Jurkat, Clone E6-1 (cell line): ENCODE results near the gene RAC3.

Source experiments
- DNase-seq: peaks from one replicate; pipeline ENCODE4 v3.0.0-alpha.2; 2011; ENCODE audit warnings: low read depth, low spot score
- H3K4me3 ChIP-seq: 2 replicates; pipeline ENCODE4 v1.5.1; 2011; ENCODE audit warnings: mild to moderate bottlenecking, low read length, control low read depth, moderate library complexity

Gene RAC3

DNA sequence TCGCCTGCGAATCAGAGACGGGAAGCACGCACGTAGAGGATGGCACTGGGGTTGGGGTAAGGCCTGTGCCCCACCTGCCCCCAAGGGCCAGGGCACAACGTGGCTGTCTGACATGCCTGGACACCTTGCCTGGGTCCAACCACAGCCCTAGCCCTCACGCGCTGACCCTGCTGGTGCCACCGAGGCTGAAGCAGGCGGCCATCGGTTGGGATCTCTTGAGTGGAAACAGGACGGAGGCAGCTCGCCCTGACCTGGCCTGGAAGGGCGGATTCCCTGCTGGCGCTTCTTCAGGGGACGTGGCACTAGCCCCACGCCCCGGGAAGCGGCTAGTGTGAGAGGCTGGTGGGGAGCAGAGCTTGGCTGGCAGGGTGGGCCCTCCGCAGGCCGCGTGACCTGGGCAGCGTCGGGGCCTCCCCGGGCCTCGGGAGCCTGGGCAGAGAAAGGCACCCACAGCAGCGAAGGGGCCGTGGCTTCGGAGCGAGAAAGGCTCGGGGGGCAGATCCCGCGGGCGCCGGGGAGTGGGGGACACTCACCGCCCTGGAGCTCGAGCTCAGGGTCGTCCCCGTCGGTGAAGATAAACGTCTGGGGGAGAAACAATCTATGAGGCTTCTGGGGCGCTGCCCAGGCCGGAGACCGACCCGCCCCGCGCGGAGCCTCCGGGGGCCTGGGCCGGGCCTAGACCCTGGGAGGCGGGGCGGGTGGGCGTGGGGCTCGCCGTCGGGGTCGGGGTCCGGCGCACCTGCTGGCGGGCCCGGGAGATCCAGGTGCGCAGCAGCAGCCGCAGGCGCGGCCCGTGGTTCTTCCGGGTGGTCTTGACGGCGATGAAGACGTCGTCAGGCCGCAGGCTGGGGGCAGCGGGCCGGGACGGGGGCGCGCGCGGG is 19.5 kb downstream of the RAC3 start:
- H3K4me3 ChIP-seq: peak overlapping the region; percentile 55
- no peak for DNase-seq

DNA sequence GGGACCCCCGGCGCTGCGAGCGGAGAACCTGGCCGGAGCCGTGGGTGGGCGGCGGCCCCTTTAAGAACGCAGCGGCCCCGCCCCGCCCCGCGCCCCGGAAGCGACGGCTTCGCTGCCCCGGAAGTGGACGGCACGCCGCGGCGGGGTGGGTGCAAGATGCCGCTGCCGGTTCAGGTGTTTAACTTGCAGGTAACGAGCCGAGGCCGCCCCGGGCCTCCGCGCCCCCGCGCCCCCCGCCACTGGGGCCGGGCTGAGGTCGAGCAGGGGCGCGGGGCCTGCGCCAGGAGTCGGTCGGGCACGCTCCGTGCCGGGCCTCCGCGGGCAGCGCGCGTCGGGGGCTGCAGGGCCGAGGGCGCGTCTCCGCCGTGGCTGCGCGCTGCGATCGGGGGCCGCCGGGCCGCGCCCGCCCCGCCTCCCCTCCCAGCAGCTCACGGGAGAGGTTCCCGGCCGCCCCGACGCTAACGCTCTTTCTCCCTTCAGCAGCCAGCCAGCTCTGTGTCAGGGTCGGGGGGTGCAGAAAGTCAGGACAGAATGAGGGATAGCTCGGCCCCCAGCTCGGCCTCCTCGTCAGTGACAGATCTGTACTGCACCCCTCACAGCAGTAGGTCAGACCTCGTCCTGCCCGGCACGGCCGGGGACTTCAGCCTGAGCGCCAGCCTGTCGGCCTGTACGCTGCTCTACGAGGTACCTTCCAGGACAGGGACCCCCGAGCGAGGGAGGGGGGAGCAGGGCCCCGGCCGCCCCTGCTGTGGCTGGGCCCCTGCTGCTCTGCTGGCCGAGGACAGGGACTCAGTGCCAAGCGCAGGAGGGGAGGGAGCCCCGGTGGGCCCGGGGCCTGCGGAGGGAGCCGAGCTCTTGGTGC is 20.5 kb downstream of the RAC3 start, which contains the start of the genes GPS1 and RFNG:
Gene GPS1 (plus strand): TSS at position 123 of the 862 bp plus-strand sequence. CDS start 34 bp downstream, at position 157.
Gene RFNG (minus strand): TSS at position 36 of the 862 bp plus-strand sequence. CDS start 45 bp downstream, outside the sequence.
- H3K4me3 ChIP-seq: peak within 1 kb of the TSS; percentile 81
- peak; percentile 38 for DNase-seq

GRCh38 chr17:82052638-82053059 is 21.2 kb downstream of the RAC3 start:
- DNase-seq: no peak
- H3K4me3 ChIP-seq: peak overlapping the region; percentile 81

DNA sequence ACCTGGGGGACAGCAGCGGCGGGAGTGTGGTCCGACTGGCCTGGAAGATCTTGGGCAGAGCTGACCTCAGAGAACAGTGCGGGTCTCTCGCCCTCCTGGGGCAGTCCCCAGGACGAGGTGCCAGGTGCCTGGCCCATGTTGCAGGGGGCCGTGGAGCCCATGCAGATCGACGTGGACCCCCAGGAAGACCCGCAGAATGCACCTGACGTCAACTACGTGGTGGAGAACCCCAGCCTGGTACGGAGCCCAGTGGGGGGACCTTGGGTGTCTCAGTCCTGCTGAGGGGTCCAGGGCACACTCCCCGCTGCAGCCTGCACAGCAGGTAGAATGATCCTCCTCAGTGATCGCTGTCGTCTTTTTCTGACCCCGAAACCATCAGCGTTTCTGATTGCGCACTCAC is 21.7 kb downstream of the RAC3 start:
- peak overlapping the region; percentile 81 for H3K4me3 ChIP-seq
- no peak for DNase-seq

DNA sequence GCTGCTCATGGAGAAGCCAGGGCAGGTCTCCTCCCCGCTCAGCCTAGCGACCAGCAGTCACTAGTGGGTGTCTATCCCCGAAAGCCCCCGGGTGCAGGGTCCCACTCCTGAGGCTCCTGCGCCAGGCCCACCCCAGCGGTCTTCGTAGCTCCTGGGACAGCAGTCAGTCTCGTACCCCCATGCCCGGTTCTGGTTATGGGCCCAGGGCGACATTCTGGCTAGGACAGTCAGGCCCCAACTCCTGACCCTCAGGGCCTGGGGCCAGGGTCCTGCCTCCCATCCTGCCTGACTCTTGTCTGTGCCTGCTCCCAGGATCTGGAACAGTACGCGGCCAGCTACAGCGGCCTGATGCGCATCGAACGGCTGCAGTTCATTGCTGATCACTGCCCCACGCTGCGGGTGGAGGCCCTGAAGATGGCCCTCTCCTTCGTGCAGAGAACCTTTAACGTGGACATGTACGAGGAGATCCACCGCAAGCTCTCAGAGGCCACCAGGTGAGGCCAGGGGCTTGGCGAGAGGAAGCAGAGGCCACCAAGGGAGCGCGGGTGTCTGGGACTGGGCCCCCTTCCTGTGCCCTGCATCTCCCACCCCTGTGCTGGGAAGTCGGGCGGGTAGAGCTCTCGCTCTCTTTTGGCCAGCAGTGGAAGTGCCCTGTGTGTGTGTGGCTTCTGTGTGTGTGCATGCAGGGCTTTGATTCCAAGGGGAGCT is 22.2 kb downstream of the RAC3 start:
- no peak for DNase-seq
- no peak overlapping the region for H3K4me3 ChIP-seq

GRCh38 chr17:82054351-82055022 is 23.0 kb downstream of the RAC3 start:
- H3K4me3 ChIP-seq: no peak overlapping the region
- no peak for DNase-seq

DNA sequence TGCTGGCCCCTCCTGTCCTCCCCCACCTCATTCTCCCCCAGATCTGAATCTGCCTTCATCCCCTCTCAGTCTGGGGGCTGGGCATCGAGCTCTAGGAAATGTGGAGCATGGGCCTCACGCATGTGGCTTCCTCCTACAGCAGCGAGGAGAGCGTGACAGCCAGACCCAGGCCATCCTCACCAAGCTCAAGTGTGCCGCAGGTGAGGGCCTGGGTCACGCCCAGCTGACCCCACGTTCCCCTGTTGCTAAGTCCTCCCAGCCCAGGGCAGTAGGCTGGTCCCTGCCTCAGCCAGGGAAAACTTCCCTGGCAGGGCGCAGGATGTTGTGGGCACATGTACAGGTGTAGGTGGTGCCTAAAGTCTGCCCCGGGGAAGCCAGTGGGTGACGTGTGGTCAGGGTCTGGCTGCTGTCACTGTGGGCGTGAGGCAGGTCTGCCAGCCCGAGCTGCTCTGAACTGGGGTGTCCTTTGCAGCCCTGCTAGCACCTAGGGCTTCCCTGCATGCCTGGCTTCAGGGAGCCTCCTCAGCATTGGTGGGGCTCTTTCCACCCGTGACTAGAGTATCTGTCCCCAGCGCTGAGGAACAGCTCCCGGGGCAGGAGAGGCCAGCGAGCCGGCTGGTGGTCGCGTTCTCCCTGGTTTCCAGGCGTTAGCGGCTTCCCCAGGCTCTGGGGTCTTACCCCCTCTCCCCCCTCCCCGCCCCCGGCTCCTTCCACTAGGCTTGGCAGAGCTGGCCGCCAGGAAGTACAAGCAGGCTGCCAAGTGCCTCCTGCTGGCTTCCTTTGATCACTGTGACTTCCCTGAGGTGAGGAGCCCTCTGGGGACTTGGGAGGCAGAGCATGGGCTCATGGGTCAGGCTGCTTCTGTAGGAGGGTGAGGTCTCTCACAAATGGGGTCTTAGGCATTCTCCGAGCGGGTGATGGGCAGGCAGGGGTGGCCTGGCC is 23.8 kb downstream of the RAC3 start:
- H3K4me3 ChIP-seq: no peak overlapping the region
- no peak for DNase-seq

DNA sequence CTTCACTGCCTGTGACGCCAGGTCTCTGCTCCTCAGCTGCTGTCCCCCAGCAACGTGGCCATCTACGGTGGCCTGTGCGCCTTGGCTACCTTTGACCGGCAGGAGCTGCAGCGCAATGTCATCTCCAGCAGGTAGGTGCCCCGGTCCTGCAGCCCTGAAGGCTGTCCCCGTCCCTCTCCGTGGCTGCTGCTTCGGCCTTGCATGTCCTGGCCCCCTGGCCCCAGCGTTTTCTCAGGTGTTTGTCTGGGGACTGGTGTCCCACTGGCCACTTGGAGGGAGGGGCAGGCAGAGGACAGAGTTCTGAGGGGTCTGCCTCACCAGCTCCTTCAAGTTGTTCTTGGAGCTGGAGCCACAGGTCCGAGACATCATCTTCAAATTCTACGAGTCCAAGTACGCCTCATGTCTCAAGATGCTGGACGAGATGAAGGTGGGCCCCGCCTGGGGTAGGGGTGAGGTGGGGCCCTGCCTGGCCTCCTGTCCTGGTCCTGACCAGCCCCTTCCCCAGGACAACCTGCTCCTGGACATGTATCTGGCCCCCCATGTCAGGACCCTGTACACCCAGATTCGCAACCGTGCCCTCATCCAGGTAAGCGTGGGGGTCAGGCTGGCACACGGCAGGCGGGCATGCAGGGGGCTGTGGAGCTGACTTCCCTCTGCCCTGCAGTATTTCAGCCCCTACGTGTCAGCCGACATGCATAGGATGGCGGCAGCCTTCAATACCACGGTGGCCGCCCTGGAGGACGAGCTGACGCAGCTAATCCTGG is 24.7 kb downstream of the RAC3 start:
- no peak for DNase-seq
- H3K4me3 ChIP-seq: no peak overlapping the region

DNA sequence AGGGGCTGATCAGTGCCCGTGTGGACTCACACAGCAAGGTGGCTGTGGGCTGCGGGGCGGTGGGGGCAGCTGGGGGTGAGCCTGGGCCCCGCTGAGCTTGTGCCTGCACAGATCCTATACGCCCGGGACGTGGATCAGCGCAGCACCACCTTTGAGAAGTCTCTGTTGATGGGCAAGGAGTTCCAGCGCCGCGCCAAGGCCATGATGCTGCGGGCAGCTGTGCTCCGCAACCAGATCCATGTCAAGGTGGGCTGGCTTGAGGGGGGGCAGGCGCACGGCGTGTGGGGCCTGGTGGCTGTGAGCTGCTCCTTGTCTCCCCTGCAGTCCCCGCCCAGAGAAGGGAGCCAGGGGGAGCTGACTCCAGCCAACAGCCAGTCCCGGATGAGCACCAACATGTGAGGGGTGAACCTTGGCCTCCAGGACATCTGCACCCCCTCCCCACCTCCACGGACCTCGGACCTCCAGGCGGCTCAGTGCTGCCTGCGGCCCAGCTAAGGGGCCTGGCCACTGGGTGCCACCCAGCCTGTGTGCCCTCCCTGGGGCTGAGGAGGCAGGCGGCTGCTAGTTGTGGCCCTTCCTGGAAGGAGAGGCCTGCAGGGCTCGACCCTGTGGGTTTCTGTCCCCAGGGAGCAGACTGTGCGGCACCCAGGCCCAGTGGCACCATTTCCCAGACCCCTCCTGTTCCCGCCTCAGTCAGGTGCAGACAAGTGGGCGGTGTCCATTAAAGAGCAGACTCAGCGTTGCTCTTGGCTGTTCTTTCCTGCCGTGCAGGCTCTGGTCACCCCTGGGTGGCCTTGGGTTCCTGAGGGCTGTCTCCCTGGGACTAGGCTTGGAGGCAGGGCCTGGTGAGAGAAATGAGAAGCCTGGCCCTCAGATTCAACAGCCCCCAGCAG is 25.5 kb downstream of the RAC3 start:
- no peak overlapping the region for H3K4me3 ChIP-seq
- no peak for DNase-seq

- no peak overlapping the region for H3K4me3 ChIP-seq
- DNase-seq: no peak
Observed at GRCh38 chr17:82058230-82058854, 26.9 kb downstream of the RAC3 start.

DNA sequence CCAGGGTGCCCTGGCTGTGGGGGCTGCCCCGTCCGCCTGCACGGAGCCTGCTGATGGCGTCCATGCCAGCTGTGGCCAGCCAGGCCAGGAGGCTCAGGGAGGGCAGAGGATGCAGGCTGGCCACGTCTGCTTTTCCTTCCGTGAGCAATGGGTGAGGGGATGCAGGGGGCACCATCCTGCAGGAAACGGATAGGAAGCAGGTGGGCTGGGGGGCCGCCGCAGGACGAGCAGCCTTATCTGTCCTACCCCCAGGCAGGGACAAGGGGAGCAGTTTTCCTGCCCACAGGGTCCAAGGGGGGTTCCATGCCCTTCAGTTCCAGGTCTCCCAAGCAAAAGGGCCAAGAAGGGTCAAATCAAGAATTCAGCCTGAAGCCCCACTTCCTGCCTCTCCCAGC is 27.4 kb downstream of the RAC3 start:
- no peak for DNase-seq
- H3K4me3 ChIP-seq: no peak overlapping the region

DNA sequence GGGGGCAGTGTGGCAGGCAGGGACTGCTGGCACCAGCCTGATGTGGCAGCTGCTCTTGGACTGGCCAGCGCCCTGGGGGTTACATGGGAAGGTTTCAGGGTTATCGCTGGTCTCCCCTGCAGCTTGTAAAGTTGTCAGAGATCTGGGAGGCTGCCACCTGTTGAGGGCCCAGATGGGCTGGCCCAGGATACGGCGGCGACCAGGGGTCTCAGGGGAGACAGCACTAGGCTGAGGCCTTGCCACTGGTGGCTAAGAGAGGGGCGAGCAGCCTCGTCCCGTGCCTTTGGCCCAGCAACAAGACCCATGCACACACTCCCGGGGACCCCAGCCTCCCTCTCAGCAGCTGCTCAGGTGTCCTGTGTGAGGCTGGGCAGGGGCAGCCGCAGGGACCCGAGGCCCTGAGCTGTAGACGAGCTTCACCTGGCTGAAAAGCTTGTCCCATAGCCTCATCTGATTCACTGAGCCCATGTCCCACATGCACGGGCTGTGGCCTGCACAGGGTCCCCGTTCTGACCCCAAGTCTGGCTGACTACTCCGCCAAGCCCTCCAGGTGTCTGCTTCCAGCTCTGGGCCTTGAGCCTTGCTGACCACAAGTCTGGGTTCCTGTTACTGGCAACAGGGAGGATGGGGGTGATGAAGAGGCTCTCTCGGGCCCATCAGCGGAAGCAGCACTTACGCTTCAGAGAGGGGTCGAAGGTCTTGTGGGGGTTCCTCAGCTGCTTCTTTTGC is 28.0 kb downstream of the RAC3 start:
- DNase-seq: no peak
- no peak overlapping the region for H3K4me3 ChIP-seq

DNA sequence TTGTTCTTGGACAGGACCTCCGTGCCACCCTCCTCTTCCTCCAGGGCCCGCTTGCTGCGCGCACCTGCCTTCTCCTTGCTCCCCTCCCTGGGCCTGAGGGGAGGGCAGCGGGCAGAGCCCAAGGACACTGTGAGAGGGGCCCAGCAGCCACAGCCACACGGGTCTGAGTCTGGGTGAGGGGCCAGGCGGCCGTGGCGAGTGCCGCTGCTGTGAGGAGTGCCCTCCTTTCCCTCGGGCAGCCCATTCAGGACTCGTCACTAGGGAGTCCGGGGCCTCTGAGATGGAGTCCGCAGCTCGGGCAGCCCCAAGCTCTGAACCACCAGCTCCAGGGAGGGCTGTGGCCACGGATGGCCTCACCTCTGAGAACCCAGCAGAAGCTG is 28.5 kb downstream of the RAC3 start:
- H3K4me3 ChIP-seq: no peak overlapping the region

GRCh38 chr17:82060614-82061013 is 29.1 kb downstream of the RAC3 start:
- no peak overlapping the region for H3K4me3 ChIP-seq
- no peak for DNase-seq

More for the DNA sequence above, 28.5 kb downstream of the RAC3 start:
- no peak for DNase-seq
